NCI-H345 treated with DMSO at 0.1 percent for 48 hours (cell line): ENCODE results near the gene GALK2.
"Not testable (repeated sequence)": the region's sequence is repeated elsewhere in the genome, so short reads cannot be mapped to it uniquely, and the experiment has no call there.

ENCODE experiments used
- DNase-seq: peaks from one replicate; lab custom pipeline; 2025; ENCODE audit not compliant: unreplicated experiment; lab: John Stamatoyannopoulos, UW

GALK2 gene

DNA sequence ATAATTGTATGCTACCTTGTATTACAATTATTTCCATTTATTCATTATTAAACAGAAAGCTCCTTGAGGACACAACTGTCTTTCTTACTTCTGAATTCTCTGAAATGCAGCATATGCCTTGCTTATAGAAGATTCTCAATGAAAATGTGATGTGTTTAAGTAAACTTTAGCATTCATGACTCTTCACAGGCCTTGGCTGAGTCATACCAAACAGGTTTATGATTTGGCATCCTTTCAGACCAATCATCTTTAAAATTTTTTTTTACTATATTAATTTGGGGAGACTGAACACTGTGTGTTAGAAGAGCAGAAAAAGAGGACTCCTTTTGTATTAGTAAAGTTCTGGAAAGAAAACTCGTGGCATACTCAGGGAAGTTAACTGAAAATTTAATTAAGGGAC, 6.4 kb upstream of the GALK2 start:
- no peak for DNase-seq

DNA sequence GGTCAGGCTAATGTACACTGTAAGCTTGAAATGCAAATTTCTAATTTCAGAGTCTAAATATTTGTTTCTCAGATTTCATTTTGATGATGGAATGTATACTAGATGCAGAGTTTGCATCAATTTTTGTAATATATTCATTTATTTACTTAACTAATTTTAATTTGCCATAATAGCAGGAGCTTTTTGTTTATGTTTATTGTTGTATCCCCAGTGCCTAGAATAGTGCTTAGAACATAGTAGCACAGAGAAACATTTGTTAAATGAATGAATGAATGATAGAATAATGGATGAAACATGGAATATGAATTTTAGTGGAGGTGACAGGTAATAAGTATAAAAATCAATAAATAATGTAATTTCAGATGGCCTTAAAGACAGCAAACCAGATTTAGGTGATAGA, 5.2 kb upstream of the GALK2 start:
- no peak for DNase-seq

DNA sequence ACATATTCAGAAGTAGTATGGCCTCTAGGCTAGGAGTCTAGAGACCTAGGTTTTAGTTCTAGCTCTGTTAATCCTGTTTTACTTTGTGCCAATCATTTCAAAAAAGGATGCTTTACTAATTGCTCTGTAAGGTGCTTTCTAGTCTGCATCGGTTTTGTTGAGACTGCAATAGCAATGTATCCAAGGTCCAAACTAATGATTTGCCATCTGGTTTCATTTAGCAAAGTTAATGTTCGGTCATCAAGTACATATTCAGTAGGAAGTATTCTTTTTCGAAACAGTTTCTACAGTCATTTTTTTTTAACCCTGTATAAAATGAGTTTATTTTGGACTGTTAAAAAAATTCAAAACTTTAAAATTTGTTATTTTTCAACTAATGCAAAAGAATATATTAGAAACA, 2.0 kb upstream of the GALK2 start:
- DNase-seq, result no peak

DNA sequence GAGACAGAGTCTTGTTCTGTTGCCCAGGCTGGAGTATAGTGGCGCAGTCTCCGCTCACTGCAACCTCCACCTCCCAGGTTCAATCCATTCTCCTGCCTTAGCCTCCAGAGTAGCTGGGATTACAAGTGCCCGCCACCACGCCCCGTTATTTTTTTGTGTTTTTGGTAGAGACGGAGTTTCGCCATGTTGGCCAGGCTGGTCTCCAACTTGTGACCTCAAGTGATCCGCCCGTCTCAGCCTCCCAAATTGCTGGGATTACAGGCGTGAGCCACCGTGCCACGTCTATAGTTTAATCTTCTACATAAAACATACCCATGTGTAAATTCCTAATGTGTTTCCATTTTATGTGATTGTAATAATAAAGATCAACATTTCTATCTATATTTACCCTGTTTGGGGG, 1.7 kb downstream of the GALK2 start:
- no peak for DNase-seq

DNA sequence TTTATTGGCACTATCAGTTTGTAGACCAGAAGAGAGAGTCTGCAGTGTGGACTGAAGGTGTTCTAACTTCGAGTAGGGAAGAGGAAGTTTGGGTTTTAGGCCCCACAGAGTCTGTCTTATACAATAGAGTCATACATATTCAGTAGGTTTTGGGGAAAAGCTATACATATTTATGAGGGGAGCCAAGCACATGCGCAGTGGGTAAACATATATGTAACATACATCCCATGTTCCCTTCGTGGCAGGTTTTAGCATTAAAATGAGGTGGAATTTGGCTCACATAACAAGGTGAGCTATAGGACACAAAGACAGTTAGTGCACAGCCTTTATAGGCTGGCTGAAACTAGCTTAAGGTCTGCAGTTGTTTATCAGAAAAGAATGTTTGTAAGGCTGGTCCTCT, 4.9 kb downstream of the GALK2 start:
- DNase-seq, result no peak

DNA sequence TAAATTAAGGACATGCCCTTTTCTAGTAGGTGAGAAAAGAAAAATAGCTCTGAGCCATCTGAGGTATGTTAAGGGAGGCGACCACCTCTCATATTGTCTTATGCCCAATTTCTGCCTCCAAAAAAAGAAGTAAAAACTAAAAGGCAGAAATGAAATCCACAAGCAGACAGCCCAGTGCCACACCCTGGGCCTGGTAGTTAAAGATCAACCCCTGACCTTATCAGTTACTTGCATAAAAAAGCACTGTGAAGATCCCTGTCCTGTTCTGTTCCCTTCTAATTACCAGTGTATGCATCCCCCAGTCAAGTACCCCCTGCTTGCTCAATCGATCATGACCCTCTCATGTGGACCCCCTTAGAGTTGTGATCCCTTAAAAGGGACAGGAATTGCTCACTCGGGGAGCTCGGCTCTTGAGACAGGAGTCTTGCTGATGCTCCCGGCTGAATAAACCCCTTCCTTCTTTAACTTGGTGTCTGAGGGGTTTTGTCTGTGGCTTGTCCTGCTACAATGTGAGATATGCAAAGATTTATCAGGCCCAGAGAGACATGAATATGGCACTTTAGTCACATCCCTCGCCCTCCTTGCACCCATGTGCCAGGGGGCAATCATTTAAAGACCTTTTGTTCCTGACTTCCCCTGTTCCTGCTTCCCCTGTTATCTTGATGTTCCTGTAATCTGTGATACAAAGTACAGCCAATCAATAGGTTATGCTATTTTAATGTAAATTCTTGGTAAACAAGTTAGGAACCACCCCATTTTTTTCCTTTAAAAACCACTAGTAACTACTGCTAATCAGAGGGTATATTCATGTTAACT, 5.7 kb downstream of the GALK2 start:
- not testable (repeated sequence) for DNase-seq

DNA sequence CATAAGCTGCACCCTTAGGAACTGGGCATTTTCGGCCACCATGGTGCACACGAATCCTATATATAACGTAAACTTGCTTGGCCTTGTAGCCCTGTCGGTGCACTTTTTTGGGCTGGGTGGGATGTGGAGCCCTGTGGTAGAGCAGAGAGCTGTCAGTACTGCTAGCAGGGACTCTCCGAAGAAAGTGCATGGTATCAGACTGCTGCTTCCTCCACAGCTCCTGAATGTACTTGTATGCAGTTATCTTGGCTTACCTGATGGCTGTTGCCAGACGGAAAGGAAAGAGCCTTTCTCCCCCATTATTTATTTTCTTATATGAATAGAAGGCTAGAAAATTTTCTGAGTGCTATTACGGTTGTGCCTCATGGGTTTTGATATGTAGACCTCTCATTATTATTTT, 8.4 kb downstream of the GALK2 start:
- no peak for DNase-seq

DNA sequence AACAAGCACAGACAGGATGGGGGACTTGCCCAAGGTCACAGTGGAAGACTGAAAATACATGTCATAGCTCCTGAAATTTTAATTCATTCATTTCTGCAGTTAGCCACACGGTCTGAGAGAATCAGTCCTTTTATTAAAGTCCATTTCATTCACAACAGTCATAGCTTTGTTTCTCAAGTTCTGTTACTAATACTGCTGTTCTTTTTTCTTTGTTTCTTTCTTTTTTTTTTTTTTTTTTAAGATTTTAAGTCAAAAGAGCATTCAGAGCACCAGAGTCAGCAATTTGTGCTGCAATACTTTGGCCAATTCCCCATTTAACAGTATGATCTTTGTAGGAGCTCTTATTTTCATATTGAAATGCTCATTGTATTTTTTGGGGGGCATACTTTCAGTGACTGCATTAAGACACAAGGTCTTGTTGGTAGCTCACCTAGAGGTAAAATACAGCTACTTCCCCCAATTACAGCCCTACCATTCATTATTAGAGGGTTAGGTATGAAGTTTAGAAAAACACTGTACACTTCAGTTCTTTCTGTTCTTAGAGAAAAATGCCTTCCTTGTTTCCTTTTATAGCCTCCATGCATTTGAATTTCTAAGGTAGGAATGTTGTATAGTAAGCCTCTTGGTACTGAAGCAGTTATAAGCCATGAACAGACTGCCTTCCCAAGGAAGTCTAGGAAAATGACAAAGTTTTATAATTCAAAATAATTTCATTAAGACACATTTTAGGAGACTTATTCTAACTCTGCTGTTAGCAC, 9.6 kb downstream of the GALK2 start:
- DNase-seq, result no peak

DNA sequence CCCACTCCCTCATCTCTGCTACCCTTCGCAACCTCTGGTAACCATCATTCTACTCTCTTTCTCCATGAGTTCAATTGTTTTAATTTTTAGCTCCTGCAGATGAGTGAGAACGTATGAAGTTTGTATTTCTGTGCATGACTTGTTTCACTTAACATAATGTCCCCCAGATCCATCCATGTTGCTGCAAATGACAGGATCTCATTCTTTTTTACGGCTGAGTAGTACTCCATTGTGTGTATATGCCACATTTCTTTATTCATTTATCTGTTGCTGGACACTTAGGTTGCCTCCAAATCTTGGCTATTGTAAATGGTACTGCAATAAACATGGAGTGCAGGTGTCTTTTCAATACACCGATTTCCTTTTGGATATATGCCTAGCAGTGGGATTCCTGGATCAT, 12.1 kb downstream of the GALK2 start:
- no peak for DNase-seq

DNA sequence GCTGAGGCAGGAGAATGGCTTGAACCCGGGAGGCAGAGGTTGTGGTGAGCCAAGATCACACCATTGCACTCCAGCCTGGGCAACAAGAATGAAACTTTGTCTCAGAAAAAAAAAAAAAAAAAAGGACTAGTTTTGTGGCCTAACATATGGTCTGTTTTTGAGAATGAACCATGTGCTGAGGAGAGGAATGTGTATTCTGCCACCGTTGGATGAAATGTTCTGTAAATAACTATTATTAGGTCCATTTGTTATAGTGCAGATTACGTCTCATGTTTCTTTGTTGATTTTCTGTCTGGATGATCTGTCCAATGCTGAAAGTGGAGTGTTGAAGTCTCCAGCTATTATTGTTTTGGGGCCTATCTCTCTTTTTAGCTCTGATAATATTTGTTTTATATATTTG, 13.7 kb downstream of the GALK2 start:
- DNase-seq, result not testable (repeated sequence)

DNA sequence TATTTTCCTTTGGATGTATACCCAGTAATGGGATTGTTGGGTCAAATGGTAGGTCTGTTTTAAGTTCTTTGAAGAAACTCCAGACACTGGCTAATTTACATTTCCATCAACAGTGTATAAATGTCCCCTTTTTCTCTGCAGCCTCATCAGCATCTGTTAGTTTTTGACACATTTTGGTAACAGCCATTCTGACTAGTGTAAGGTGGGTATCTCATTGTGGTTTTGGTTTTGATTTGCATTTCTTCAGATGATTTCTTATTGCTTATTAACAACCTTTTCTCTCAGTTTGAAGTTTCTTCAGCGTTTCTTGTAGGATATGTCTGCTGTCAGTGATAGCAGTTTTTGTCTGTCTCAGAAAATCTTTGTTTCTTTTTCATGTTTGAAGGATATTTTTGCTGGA, 15.4 kb downstream of the GALK2 start:
- DNase-seq, result no peak

DNA sequence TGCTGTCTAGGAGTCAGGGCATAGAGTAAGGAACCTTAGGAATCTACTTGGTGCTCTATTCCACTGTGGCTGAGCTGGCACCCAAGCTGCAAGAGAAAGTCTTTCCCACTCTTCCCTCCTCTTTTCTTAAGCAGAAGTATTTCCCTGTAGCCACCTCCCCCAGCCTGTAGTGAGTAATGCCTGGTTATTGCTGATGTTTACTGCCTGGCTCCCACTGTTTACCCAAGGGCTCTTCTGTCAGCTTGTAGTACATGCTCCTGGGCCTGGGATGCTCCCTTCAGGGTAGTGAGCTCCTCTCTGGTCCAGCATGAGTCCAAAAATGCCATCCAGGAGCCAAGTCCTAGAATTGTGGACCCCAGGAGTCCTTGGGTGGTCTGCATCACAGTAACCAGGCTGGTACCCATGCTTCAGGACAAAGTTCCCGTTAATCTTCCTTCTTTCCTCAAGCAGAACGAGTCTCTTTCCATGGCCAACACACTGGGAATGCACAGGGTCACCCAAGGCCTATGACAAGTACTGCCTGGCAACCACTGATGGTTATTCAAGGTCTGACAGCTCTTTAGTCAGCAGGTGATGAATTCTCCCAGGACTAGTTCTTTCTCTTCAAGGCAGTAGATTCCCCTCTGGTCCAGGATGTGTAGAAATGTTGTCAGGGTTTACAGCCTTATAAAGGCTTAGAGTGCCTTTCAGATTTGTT, 17.6 kb downstream of the GALK2 start:
- no peak for DNase-seq

DNA sequence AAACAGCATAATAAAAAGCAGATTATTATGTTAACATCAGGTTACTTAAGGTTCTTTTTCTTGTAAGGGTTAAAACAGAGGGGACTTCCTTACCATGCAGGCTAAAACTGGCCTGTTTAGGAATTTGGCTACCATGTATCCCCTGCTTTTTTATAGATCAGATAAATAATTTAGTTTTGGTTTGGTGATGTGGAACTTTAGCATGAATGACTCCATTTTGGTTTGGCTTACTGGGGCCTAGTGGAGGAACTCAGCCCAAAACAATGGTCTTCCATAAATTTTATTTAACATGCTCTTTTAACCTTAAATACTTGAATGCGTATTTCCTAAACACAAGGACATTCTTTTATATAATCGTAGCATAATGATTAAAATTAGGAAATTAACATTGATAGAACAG, 18.9 kb downstream of the GALK2 start:
- DNase-seq, result no peak

DNA sequence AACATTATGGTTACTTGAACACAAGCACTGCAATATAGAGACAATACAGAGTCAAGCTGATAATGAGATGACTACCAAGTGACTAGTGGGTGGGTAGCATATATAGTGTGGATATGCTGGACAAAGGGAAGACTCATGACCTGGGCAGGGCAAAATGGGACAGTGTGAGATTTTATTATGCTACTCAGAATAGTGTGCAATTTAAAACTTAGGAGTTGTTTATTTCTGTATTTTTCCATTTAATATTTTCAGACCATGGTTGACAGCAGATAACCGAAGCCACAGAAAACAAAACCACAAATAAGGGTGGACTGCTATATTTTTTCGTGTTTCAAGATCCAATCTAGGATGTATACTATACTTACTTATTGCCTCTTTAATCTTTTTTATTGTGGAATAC, 19.6 kb downstream of the GALK2 start:
- no peak for DNase-seq

DNA sequence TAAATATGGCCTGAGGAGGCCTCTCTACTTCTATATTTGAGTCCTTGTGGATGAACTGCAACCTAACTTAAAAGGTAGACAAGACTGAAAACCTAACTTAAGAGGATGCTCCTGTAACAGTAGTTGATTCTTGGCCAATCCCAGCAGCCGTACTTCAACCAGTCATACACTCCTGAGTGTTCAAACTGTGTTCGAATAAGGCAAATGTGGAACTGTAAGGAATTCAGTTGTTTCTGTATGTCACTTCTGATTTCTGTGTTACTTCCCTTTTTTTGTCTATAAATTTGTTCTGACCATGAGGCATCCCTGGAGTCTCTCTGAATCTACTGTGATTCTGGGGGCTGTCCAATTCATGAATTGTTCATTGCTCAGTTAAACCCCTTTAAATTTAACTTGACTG, 20.5 kb downstream of the GALK2 start:
- DNase-seq, result no peak

DNA sequence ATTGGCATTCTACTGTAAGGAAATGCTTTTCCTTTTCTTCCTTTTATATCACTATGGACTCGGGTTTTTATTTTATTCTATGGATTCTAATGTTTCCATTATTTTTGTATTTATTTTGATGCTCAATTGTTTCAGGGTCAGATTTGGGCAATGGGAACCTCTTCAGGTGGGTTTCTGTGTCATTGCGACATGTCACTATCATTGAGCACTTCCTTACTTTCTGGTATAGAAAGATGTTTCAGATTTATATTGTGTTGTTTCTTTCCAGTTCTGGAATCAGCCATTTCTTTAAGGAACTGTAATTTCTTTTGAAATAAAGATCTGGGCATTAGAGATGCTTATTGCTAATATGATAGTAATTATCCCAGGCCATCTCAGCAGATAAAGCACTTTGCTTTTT, 21.8 kb downstream of the GALK2 start:
- DNase-seq, result no peak

DNA sequence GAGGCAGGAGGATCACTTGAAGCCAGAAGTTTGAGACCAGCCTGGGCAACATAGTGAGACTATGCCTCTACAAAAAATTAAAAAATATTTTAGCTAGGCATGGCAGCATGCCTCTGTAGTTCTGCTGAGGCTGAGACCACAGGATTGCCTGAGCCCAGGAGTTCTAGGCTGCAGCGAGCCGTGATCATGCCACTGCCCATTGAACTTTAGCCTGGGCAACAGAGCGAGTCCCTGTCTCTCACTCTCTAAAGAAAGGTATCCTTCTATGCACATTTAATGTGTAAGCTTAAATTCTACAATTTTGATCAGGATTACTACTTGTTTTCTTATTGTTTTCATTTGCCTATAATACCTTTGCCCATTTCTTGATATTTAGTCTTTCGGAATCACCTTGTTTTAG, 26.8 kb downstream of the GALK2 start:
- DNase-seq, result no peak

DNA sequence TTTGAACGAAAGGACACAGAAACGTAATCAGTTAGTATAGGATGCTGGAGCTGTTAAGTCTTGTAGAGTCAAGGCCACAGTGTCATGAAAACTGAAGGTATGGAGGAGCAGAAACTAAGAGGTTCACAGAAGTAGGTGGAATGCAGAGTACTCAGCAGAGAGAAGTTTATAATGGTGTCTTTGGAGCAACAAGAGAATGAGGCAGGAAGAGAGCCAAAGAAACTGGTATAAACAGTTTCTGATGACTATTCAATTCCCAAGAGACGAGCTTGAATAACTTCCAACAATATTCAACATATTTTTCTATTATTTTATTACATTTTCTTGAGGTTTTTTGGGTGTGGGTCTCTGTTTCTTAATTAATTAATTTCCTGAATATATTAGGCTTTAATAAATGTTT, 29.6 kb downstream of the GALK2 start:
- DNase-seq, result no peak

DNA sequence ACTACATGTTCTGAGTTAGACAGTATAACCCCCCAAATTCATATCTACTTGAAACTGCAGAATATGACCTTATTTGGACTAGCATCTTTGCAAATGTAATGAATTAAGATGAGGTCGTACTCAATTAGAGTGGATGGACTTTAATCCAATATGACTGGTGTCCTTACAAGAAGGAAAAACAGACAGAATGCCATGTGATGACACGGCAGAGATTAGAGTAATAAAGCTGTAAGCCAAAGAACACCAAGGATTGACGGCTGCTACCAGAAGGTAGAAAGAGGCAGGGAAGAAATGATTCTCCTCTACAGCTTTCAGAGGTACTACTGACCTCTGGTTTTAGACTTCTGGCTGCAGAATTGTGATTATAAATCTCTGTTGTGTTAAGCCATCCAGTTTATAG, 30.3 kb downstream of the GALK2 start:
- DNase-seq, result no peak

DNA sequence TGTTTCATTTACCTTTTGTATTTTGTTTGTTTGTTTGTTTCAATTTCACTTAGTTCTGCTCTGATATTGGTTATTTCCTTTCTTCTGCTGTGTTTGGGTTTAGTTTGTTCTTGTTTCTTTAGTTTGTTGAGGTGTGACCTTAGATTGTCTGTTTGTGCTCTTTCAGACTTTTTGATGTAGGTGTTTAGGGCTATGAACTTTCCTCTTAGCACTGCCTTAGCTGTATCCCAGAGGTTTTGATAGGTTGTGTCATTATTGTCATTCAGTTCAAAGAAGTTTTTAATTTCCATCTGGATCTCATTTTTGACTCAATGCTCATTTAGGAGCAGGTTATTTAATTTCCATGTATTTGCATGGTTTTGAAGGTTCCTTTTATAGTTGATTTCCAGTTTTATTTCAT, 38.1 kb downstream of the GALK2 start:
- DNase-seq, result not testable (repeated sequence)

DNA sequence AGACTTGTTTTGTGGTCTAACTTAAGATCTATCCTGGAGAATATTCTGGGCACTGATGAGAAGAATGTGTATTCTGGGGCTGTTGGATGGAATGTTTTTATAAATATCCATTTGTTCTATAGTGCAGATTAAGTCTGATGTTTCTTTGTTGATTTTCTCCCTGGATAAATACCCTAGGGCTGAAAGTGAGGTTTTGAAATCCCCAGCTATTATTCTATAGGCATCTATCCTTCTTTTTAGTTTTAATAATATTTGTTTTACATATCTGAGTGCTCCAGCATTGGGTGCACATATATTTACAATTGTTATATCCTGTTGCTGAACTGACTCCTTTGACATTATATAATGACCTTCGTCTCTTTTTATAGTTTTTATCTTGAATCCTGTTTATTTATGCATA, 42.9 kb downstream of the GALK2 start:
- no peak for DNase-seq
